GM06990 (cell line): ENCODE measurements around the gene SUPT3H.

Experiments
- DNase-seq: peaks from one replicate; pipeline ENCODE4 v3.0.0-alpha.2; 2011; ENCODE audit not compliant: insufficient read length; ENCODE audit errors: extremely low read depth
- H3K27me3 ChIP-seq: replicated peaks from 2 replicates; pipeline ENCODE4 v1.6.0; 2011; ENCODE audit warnings: low read length; ENCODE audit not compliant: control insufficient read depth, insufficient read depth
- H3K36me3 ChIP-seq: 2 replicates; pipeline ENCODE4 v1.5.1; 2011; ENCODE audit warnings: low read length; ENCODE audit not compliant: control insufficient read depth, insufficient read depth
- H3K4me3 ChIP-seq: replicated peaks from 2 replicates; pipeline ENCODE4 v1.5.1; 2011; ENCODE audit warnings: low read depth, mild to moderate bottlenecking, control low read depth, low read length
- CTCF ChIP-seq: IDR thresholded peaks from 2 replicates; pipeline ENCODE4 v1.5.1; 2011; ENCODE audit warnings: low read length, control low read depth, mild to moderate bottlenecking, inconsistent platforms; ENCODE audit not compliant: insufficient read depth, poor library complexity, severe bottlenecking

Gene SUPT3H

GRCh38 chr6:45256697-45257695 is 120.7 kb downstream of the SUPT3H start:
- H3K36me3 ChIP-seq, result no peaks in the 10 kb centered on the region
- no peak for DNase-seq
- H3K4me3 ChIP-seq, result no peak overlapping the region
- TF ChIP-seq CTCF, result no peak
- no peaks in the 10 kb centered on the region for H3K27me3 ChIP-seq

- Histone ChIP-seq H3K36me3 (no peaks in the 10 kb centered on the region), H3K27me3 (no peaks in the 10 kb centered on the region), H3K4me3 (no peak overlapping the region)
- no peak for DNase-seq
- no peak for TF ChIP-seq CTCF
Measured at GRCh38 chr6:45255434-45255833, 122.3 kb downstream of the SUPT3H start.

GRCh38 chr6:45254253-45254652 is 123.5 kb downstream of the SUPT3H start:
- no peaks in the 10 kb centered on the region for H3K36me3 ChIP-seq
- H3K27me3 ChIP-seq, result no peaks in the 10 kb centered on the region
- TF ChIP-seq CTCF, result no peak
- DNase-seq, result no peak
- H3K4me3 ChIP-seq, result no peak overlapping the region

- no peaks in the 10 kb centered on the region for H3K36me3 ChIP-seq
- H3K4me3 ChIP-seq, result no peak overlapping the region
- no peaks in the 10 kb centered on the region for H3K27me3 ChIP-seq
- TF ChIP-seq CTCF, result no peak
- no peak for DNase-seq
Measured at GRCh38 chr6:45253453-45253852, 124.3 kb downstream of the SUPT3H start.

- DNase-seq, result no peak
- Histone ChIP-seq H3K36me3 (no peaks in the 10 kb centered on the region), H3K4me3 (no peak overlapping the region), H3K27me3 (no peaks in the 10 kb centered on the region)
- TF ChIP-seq CTCF, result no peak
Measured at GRCh38 chr6:45231660-45232059, 146.1 kb downstream of the SUPT3H start.

GRCh38 chr6:45229416-45229815 is 148.3 kb downstream of the SUPT3H start:
- no peak overlapping the region for H3K4me3 ChIP-seq
- no peak for DNase-seq
- H3K27me3 ChIP-seq, result no peaks in the 10 kb centered on the region
- no peak for TF ChIP-seq CTCF
- no peaks in the 10 kb centered on the region for H3K36me3 ChIP-seq
